LNCAP (cell line): Measurements from ENCODE around the gene TMEM221.

Experiments
- CTCF ChIP-seq: fragments of 450-650 bp; IDR thresholded peaks from 2 replicates; pipeline ENCODE4 v1.5.1; 2017; ENCODE audit warnings: mild to moderate bottlenecking

The TMEM221 gene

DNA sequence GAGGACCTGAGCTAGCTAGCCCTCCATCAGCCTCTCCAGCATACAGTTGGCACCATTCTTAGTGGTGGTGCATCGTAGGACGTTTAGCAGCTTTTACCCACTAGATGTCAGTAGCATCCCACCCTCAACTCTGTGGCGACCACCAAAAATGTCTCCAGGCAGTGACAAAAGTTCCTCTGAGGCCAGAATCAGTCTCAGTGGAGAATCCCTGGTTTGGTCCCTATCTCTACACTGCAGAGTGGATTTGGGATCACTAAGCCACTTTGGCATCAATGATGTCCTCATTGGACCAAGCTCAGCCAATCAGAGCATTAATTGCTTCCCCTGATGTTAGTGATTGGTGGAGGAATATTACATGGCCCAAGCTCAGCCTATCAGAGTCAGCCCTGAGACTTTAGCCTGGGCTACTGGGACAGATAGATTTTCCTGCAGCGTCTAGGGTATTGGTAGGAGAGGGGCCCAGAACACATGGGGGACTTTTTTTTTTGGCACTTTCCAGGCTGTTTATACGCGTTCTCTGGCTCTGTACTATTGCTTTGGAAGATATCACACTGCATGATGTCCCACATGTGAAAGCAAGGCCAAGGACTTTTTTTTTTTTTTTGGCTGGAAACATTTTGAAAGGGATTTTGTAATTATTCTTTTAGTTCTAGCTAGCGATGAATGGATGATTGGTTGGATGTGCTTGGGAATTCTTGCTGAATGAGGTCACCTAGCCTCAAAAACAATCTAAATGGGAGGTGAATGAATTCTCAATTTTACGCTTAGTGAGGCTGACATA lies 7.0 kb downstream of the TMEM221 start:
- no peak for TF ChIP-seq CTCF

GRCh38 chr19:17436874-17437267 lies 11.6 kb downstream of the TMEM221 start:
- TF ChIP-seq CTCF = no peak

GRCh38 chr19:17436094-17436873 lies 12.2 kb downstream of the TMEM221 start:
- no peak for TF ChIP-seq CTCF

GRCh38 chr19:17435218-17435617 lies 13.2 kb downstream of the TMEM221 start:
- TF ChIP-seq CTCF = no peak

GRCh38 chr19:17431417-17431816 lies 17.1 kb downstream of the TMEM221 start:
- no peak for TF ChIP-seq CTCF

GRCh38 chr19:17429641-17430113 lies 18.8 kb downstream of the TMEM221 start:
- no peak for TF ChIP-seq CTCF

- TF ChIP-seq CTCF = 0 out of 2 replicates have a peak, but pooled peaks have one; percentile 15
Measured at GRCh38 chr19:17424743-17425365, 23.6 kb downstream of the TMEM221 start.
